CD4-positive, alpha-beta T cell treated with Interleukin-4 for 4 hours (primary cell): Measurements from ENCODE around the gene MBLAC2.

Experiments
- DNase-seq: peaks from one replicate; pipeline ENCODE4 v3.0.0-alpha.2; 2020

Gene MBLAC2

DNA sequence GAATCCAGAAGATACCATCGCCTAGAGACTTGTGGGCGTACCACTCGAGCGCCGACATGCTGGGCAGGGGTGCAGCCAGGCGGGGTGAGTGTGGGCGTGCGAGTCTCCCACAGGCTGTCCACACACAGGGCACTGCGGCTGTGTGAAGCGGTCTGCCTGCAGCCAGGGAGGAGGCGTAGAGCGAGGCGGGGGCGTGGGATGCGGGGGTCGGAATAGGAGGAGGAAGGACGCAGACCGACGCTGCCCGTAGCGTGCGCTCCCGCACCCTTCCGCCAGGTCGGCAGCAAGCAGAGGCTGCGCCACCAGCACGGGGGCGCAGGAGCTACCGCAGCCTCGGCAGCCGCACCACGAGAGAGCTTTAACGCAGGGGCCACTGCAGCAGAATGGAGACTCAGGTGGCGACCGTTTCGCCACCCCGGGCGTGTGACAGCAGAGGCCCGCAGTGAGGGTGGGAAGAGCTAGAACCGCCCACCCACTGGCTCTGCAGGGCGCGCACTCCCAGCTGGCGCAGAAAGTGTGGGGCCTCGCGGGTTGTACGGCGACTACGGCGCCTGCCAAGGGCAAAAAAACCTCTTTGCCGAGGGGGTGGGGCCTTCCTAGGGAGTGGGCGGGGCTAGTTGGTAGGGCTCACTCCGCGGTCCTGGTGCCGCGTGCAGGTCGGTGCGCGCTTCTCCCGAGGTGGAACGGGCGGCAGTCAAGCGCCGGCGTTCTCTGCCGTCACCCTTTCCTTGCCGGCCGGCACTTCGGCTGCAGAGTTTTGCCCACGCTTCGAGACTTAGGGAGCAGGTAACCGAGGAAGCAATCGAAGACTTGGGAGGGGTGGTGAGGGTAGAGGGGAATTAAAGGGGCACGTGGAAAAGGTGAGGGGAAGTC is at the start of gene MBLAC2, which contains the start of gene POLR3G:
MBLAC2 (minus strand) TSS at position 537 of the 873 bp plus-strand sequence; CDS start at position 58, 479 bp downstream.
POLR3G (plus strand) TSS at position 630 of the 873 bp plus-strand sequence. CDS start 10,704 bp downstream, outside the sequence.
- peak; percentile 95 for DNase-seq

DNA sequence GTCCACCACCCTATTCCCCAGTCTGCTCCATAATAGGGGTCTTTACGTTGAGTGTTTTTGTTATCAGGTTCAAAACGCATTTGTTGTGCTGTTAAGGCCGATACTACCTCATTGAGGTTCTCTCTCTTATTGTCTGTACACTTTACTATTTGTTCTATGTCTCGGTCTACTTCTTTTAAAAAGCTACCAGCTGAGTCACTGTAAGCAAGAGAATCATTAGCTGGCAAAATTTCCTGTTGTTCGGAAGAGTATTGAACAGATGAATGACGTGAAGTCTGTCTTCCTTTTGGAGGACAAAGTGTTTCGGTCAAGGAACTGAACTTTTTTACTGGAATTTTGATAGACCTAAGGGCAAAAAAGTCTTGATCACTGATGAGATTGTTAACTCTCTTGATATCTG is 44.5 kb upstream of the MBLAC2 start:
- no peak for DNase-seq

DNA sequence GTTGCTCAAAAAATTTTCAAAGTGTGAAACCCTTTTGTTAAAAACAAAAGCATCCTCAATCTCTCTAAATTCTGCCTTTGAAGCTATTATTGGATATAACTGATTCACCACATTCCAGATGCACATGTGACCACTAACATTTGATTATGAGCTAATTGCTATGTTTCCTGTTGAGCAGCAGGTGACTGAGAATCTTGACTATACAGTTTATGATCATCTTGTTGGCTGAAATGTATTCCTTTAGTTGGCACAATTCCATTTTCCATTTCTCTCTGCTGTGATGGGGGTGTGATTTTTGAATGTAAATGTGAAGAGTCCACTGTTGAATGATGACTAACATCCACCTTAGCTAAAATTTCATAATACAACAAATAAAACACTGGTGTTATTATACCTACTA is 44.1 kb upstream of the MBLAC2 start:
- DNase-seq, result no peak

DNA sequence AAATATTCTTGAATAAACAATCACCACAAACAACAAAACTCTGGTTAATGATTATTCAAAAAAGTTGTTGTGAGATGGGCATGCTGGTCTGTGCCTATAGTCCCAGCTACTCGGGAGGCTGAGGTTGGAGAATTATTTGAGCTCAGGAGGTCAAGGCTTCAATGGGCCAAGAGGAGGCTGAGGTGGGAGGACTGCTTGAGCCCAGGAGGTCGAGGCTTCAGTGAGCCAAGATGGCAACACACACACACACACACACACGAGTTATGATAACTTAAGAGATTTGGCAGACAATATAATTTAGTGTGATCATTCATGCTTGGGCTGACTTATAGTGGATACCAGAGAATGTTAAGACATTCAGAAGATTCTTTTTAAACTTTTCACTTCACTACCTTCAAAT is 39.9 kb upstream of the MBLAC2 start:
- no peak for DNase-seq

GRCh38 chr5:90510438-90510837 is 35.9 kb upstream of the MBLAC2 start:
- no peak for DNase-seq

GRCh38 chr5:90506221-90506620 is 31.6 kb upstream of the MBLAC2 start:
- DNase-seq, result no peak

GRCh38 chr5:90504743-90505142 is 30.2 kb upstream of the MBLAC2 start:
- DNase-seq, result no peak

GRCh38 chr5:90503596-90503995 is 29.0 kb upstream of the MBLAC2 start:
- DNase-seq, result no peak

DNA sequence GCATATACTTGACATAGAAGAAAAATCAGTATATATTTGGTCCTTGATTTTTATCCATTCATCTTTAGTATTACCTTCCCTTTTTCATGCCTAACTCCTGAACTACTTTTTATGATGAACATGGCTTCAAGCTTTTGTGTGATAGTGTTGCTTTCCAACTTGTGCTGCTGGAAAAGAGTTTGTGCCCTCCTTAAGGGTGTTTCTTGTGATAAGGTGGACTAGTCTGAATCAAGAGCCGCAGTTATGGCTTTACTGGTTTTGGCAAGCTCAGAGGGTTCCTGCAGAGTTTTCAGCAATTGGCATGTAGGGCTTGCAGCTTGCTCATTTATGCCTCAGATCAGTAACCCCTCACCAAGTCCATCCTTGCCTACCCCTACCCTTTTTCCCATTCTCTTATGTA is 20.6 kb upstream of the MBLAC2 start:
- no peak for DNase-seq

DNA sequence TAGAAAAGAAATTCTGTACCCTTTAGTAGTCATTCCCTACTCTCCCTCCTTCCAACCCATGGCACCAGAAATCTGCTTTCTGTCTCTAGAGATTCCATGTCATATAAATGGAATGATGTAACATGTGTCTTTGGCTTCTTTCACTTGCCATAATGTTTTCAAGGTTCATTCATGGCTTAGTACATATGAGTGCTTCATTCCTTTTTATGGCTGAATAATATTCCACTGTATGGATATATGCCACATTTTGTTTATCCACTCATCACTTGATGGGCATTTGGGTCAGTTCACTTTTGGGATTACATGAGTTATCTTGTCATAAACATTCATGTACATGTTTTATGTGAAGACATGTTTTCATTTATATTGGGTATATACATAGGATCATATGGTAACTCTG is 19.5 kb upstream of the MBLAC2 start:
- no peak for DNase-seq

- DNase-seq, result no peak
Observed at GRCh38 chr5:90488791-90489190, 14.2 kb upstream of the MBLAC2 start.

- no peak for DNase-seq
Observed at GRCh38 chr5:90484540-90484939, 10.0 kb upstream of the MBLAC2 start.

- no peak for DNase-seq
Observed at GRCh38 chr5:90483206-90483605, 8.6 kb upstream of the MBLAC2 start.

GRCh38 chr5:90480699-90481098 is 6.1 kb upstream of the MBLAC2 start:
- DNase-seq, result no peak

DNA sequence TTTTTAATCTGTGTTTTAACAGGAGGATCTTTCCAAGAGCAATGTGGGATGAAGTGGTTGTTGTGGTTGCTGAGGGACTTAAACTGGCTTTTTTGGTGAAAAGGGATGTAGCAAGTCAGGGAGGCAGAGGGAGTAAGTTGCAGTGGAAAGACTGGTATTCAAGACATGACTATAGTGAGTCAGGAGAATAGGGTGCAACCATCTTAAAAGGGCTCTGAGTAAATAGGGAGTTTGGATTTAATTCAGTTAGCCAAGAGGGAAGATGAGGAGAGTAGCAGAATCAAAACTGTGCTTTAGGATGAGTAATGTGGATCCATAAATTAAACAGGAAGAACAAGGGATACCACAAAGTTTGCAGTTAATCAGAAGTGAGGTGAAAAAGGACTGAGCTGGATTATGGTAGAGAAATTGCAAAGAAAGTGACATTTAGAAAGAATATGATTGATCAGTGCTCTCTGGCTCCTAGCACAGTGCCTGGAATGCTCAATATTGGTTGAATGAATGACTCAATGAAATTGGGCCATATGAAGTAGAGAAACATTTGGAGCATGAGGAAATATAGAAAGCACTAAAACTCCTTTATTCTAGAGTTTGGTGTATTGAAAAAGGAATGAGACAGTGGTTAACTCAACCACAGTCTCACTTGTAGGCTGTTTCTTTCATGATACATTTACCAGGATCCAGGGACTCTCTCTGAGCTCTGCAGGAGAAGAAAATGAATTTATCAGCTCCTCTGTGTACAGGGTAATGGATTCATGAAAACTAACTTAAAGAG is 5.2 kb upstream of the MBLAC2 start:
- no peak for DNase-seq

DNA sequence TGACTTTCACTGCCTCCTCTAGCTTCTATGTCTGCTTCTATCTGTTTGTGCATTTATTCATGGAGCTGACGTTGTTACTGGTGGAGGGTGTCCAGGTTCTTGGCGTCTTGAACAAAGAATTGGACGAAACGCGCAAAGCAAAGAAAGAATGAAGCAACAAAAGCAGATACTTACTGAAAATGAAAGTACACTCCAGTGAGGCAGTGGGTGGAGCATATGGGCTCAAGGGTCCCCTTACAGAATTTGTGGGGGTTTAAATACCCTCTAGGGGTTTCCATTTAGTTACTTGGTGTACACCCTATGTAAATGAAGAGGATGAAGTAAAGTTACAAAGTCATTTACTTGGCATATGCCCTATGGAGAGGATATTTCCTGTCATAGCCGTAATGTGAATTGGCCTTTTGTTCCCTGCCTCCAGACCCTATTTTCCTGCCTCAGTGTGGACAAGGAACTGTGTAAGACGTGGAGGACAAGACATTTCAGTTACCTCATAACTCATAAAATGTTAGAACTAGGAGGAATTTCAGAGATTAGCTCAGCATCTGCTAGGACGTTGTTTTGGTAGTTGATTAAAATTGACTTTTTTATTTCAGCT is 3.1 kb upstream of the MBLAC2 start:
- DNase-seq, result no peak

- DNase-seq, result no peak
Observed at GRCh38 chr5:90477073-90477472, 2.5 kb upstream of the MBLAC2 start.

- no peak for DNase-seq
Observed at GRCh38 chr5:90476391-90476790, 1.8 kb upstream of the MBLAC2 start.

DNA sequence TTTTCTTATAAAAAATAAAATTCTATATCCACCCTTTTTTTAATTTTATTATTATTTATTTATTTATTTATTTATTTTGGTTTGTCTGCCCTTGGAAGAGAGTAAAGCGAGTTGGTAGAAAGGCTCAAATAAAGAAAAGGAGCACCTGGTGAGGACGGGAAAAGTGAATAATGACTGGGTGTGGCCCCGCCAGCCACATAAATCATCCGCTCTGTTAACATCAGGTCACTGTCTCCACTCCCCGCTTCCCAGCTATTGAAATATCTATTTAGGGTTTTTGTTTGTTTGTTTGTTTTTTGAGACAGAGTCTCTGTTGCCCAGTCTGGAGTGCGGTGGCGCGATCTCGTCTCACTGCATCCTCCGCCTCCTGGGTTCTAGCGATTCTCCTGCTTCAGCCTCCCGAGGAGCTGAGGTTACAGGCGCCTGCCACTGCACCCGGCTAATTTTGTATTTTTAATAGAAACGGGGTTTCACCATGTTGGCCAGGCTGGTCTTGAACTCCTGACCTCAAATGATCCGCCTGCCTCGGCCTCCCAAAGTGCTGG is 937 bp upstream of the MBLAC2 start:
- no peak for DNase-seq

- peak; percentile 2 for DNase-seq
Observed at GRCh38 chr5:90473396-90474234, 956 bp downstream of the MBLAC2 start.

DNA sequence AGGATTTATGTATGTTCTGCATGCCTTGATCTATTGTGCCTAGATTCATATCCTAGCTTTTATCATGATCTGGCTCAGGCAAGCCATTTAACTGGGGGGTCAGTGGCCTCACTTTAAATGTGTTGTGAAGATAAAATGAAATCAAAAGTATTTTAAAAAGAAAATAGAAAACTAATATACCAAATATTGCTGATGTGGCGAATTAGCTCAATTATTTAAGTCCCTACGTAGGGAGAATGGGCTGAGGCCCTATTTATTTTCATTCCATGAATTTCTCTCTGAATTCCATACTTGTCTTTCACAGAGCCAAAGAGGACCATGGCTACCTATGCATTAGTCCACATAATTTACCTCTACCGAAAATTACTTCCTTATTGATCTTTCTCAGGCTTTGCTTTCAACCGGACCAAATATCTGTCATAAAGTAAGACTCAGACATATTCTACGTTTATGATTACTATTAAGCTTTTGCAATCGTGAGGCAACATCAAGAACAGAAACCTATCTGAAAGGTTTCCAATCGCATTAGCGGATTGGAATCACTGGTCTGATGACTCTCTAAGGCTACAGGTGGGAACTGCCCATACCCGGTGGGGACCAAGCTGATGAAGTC is 1.7 kb downstream of the MBLAC2 start:
- no peak for DNase-seq

DNA sequence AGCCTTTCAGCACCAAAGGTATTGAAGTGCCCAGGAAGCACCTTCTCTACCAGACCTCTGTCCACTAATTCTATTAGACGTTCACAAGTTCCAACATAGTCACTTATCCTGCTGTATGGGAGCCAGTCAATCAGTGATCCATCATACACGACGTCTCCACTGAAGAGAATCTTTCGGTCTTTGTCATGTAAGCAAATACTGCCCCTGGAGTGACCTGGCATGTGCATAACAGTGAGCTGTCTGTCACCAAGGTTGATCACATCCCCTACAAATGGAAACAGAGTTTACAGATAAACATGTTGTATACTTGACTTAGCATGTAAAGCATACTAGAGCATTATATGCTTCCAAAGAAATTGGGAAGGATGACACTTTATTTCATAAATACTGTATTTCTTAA is 13.3 kb downstream of the MBLAC2 start:
- DNase-seq, result no peak
